Tibial artery (tissue), 4 donors: Measurements from ENCODE around the gene DYNC2H1.

Experiments
- DNase-seq, 2 donors: peaks; one replicate each; pipeline ENCODE4 v3.0.0-alpha.2; 2019
- H3K27ac ChIP-seq, 2 donors: fragments of 200-600 bp; sonication (generic) in 1 of 2; 1 replicate in 1 of 2; 2 replicates in 1 of 2; pipeline ENCODE4 v1.5.1; 2018 to 2019; ENCODE audit warnings: mild to moderate bottlenecking in 1 of 2
- H3K27me3 ChIP-seq, 2 donors: fragments of 200-600 bp; sonication (generic) in 1 of 2; one replicate each; pipeline versions ENCODE4 v1.5.1 to v1.6.0; 2016 to 2019
- H3K36me3 ChIP-seq, 3 donors: fragments of 200-600 bp; sonication (generic) in 2 of 3; one replicate each; pipeline ENCODE4 v1.5.1; 2016 to 2019; ENCODE audit warnings: mild to moderate bottlenecking in 2 of 3
- H3K4me1 ChIP-seq, 4 donors: fragments of 200-600 bp; sonication (generic) in 2 of 4; 1 replicate in 3 of 4; 2 replicates in 1 of 4; pipeline ENCODE4 v1.5.1; 2016 to 2019
- H3K4me3 ChIP-seq, 2 donors: fragments of 200-600 bp; sonication (generic) in 1 of 2; 1 replicate in 1 of 2; 2 replicates in 1 of 2; pipeline ENCODE4 v1.5.1; 2018 to 2019; ENCODE audit warnings: mild to moderate bottlenecking in 2 of 2
- H3K9me3 ChIP-seq, 3 donors: fragments of 200-600 bp; sonication (generic) in 1 of 3; one replicate each; pipeline ENCODE4 v1.5.1; 2016 to 2019
- CTCF ChIP-seq, 2 experiments: fragments of 200-600 bp in 1 of 2; fragments of 450-650 bp in 1 of 2; IDR thresholded peaks; one replicate each; pipeline ENCODE4 v1.5.1; 2017 to 2019; ENCODE audit warnings: antibody characterized with exemption in 2 of 2, mild to moderate bottlenecking in 1 of 2, moderate library complexity in 1 of 2
- intact Hi-C: fragments of 100-400 bp; cut with DNase I; formaldehyde crosslinking; loops from one replicate; pipeline ENCODE4 v1.15.0; 2023; ENCODE audit warnings: low total_unique reads

The DYNC2H1 gene

DNA sequence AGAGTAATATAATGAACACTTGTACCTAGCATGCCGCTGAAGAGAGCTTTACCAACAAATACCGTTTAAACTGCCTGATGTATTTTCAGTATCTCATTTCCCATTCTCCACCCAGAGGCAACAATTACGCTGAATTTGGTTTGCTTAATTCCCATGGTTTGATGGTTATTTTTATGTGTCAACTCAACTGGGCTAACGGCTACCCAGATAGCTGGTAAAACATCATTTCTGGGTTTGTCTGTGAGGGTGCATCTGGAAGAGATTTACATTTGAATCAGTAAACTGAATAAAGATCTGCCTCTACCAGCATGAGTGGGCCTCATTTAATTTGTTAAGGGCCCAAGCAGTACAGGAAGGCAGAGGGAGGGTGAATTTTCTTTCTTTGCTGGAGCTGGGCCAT, 377.9 kb downstream of the DYNC2H1 start:
- Histone ChIP-seq H3K4me1 (no peaks in the 10 kb centered on the region), H3K9me3 (peaks cover 0 to 6% (median 0%) of the 10 kb centered on the region in 3 donors), H3K27me3 (no peaks in the 10 kb centered on the region), H3K4me3 (no peak overlapping the region), H3K36me3 (no peaks in the 10 kb centered on the region), H3K27ac (no peak overlapping the region)
- DNase-seq, result no peak
- intact Hi-C loops, result no loop called here
- TF ChIP-seq CTCF (IDR thresholded peaks at IDR 0.05), result no peak

- intact Hi-C loops, result no loop called here
Measured at GRCh38 chr11:103488031-103488461, 378.8 kb downstream of the DYNC2H1 start.

DNA sequence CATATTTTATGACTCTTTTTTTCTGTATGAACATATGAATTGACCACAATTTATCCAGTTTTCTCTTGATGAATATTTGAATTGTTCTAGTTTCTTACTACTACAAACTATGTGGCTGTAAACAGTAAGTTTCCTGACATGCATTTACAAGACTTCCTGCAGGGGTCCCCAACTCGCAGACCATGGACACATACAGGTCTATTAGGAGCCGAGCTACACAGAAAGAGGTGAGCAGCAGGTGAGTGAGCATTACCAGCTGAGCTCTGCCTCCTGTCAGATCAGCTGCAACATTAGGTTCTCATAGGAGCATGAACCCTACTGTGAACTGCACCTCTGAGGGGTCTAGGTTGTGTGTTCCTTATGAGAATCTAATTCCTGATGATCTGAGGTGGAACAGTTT, 379.4 kb downstream of the DYNC2H1 start:
- H3K27me3 ChIP-seq, result no peaks in the 10 kb centered on the region
- no peak for TF ChIP-seq CTCF (IDR thresholded peaks at IDR 0.05)
- H3K4me1 ChIP-seq, result no peaks in the 10 kb centered on the region
- no peak overlapping the region for H3K4me3 ChIP-seq
- H3K36me3 ChIP-seq, result no peaks in the 10 kb centered on the region
- H3K9me3 ChIP-seq, result peaks cover 0 to 6% (median 0%) of the 10 kb centered on the region in 3 donors
- no peak for DNase-seq
- intact Hi-C loops, result no loop called here
- no peak overlapping the region for H3K27ac ChIP-seq

More at GRCh38 chr11:103488031-103488461, 378.8 kb downstream of the DYNC2H1 start:
- Histone ChIP-seq H3K9me3 (peaks cover 0 to 6% (median 0%) of the 10 kb centered on the region in 3 donors), H3K4me3 (no peak overlapping the region), H3K27me3 (no peaks in the 10 kb centered on the region), H3K4me1 (no peaks in the 10 kb centered on the region), H3K36me3 (no peaks in the 10 kb centered on the region), H3K27ac (no peak overlapping the region)
- no peak for TF ChIP-seq CTCF (IDR thresholded peaks at IDR 0.05)
- no peak for DNase-seq

DNA sequence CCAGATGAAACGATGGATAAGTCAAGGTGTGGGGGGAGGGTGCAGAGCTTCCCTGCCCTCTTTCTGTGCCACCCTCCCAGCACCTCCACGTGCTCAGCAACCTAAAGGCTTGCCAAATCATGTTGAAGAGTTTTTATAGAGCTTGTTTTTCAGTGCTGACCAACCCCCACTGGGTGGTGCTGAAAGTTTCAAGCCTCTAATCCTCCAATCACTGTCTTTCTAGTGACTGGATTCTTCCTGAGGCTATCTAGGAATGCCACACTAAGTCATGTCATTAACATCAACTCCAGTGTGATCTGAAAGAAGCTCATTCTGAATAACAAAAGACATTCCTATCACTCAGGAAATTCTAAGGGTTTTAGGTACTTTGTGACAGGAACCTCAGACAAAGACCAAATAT, 382.6 kb downstream of the DYNC2H1 start:
- H3K27ac ChIP-seq, result no peak overlapping the region
- peaks cover 0 to 6% (median 0%) of the 10 kb centered on the region in 3 donors for H3K9me3 ChIP-seq
- no peaks in the 10 kb centered on the region for H3K4me1 ChIP-seq
- DNase-seq, result no peak
- no peaks in the 10 kb centered on the region for H3K36me3 ChIP-seq
- no peak for TF ChIP-seq CTCF (IDR thresholded peaks at IDR 0.05)
- intact Hi-C loops, result no loop called here
- H3K27me3 ChIP-seq, result no peaks in the 10 kb centered on the region
- H3K4me3 ChIP-seq, result no peak overlapping the region

- intact Hi-C loops, result no loop called here
- no peaks in the 10 kb centered on the region for H3K27me3 ChIP-seq
- H3K27ac ChIP-seq, result no peak overlapping the region
- no peaks in the 10 kb centered on the region for H3K36me3 ChIP-seq
- no peaks in the 10 kb centered on the region for H3K4me1 ChIP-seq
- H3K4me3 ChIP-seq, result no peak overlapping the region
- H3K9me3 ChIP-seq, result peaks cover 0 to 6% (median 0%) of the 10 kb centered on the region in 3 donors
- TF ChIP-seq CTCF (IDR thresholded peaks at IDR 0.05), result no peak
- no peak for DNase-seq
Measured at GRCh38 chr11:103494491-103494890, 385.3 kb downstream of the DYNC2H1 start.

DNA sequence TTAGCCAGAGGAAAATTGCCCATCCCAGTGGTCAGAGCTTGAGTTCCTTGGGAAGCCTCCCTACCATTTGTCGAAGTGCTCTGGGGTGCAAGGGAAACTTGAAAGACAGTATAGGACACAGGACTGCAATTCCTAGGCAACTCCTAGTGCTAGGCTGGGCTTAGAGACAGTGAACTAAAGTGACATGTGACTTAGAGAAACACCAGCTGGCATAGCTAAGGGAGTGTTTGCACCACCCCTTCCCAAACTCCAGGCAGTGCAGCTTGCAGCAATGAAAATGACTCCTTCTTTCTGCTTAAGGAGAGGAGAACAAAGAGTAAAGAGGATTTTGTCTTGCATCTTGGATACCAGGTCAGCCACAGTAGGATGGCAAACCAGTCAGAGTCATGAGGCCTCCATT, 388.0 kb downstream of the DYNC2H1 start:
- no peak for TF ChIP-seq CTCF (IDR thresholded peaks at IDR 0.05)
- Histone ChIP-seq H3K27ac (no peak overlapping the region), H3K4me1 (no peaks in the 10 kb centered on the region), H3K36me3 (no peaks in the 10 kb centered on the region), H3K4me3 (no peak overlapping the region), H3K9me3 (no peaks in the 10 kb centered on the region), H3K27me3 (no peaks in the 10 kb centered on the region)
- intact Hi-C loops, result no loop called here
- DNase-seq, result no peak
